Liver (tissue), 3 donors: Measurements from ENCODE around the gene HNRNPA3.

Source experiments
- EGR1 ChIP-seq, 2 donors: IDR thresholded peaks; 2 replicates each; pipeline ENCODE4 v1.6.1; 2016 to 2018; ENCODE audit warnings: antibody characterized with exemption in 2 of 2, low read depth in 2 of 2
- FOXA1 ChIP-seq: IDR thresholded peaks from 2 replicates; pipeline ENCODE4 v1.6.1; 2016; ENCODE audit warnings: antibody characterized with exemption
- JUND ChIP-seq, 2 donors: IDR thresholded peaks; 2 replicates each; pipeline ENCODE4 v1.6.1; 2016; ENCODE audit warnings: antibody characterized with exemption in 2 of 2
- RXRA ChIP-seq, 2 donors: IDR thresholded peaks; 2 replicates each; pipeline ENCODE4 v1.6.1; 2017 to 2018; ENCODE audit warnings: antibody characterized with exemption in 2 of 2, mild to moderate bottlenecking in 1 of 2
- SP1 ChIP-seq: IDR thresholded peaks from 2 replicates; pipeline ENCODE4 v1.6.1; 2018; ENCODE audit warnings: antibody characterized with exemption, mild to moderate bottlenecking
- TAF1 ChIP-seq: conservative IDR thresholded peaks from 2 replicates; pipeline ENCODE4 v1.6.1; 2016; ENCODE audit warnings: antibody characterized with exemption, mild to moderate bottlenecking
- YY1 ChIP-seq: IDR thresholded peaks from 2 replicates; pipeline ENCODE4 v1.6.1; 2016; ENCODE audit warnings: antibody characterized with exemption, mild to moderate bottlenecking
- TF ChIP-seq, protein P1 (sequence below): fragments of 150-350 bp; IDR thresholded peaks from 2 replicates; pipeline ENCODE4 v1.5.1; 2017; ENCODE audit warnings: improper control_type of control experiment, low read depth, low read length; ENCODE audit not compliant: missing input control
- TF ChIP-seq, protein P2 (sequence below): IDR thresholded peaks from 2 replicates; pipeline ENCODE4 v1.6.1; 2016; ENCODE audit warnings: antibody characterized with exemption
- donor health status: healthy.
- donor health status: healthy.

DNA sequence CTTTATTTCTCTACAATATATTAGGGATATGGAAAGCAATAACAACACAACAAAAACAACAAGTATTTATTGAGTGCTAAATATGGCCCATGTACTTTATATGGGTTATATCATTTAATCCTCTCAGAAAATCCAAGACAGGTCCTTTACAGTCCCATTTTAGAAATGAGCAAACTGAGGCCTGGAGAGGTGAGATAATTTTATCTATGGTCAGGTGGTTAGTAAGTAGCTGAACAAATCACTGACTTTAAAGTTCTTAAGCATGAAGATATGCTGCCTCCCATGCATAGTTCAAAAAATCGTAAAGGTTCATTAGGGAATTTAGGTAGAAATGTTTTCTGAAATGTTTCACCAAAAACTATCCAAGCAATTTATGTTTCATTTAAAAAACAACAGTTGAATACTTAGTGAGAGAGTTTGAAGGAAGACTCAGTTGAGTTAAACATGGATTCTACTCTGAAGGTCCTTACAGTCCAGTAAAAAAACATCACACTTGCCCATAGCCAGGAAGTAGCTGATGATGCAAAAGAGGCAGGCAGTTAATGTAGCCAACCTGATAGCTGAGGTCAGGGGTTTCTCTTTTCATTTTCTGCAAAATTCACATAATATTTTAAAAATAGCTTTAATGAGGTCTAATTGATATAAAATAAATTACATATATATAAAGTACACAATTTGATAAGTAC lies 59.5 kb downstream of the HNRNPA3 start:
- TF ChIP-seq, protein P1, sequence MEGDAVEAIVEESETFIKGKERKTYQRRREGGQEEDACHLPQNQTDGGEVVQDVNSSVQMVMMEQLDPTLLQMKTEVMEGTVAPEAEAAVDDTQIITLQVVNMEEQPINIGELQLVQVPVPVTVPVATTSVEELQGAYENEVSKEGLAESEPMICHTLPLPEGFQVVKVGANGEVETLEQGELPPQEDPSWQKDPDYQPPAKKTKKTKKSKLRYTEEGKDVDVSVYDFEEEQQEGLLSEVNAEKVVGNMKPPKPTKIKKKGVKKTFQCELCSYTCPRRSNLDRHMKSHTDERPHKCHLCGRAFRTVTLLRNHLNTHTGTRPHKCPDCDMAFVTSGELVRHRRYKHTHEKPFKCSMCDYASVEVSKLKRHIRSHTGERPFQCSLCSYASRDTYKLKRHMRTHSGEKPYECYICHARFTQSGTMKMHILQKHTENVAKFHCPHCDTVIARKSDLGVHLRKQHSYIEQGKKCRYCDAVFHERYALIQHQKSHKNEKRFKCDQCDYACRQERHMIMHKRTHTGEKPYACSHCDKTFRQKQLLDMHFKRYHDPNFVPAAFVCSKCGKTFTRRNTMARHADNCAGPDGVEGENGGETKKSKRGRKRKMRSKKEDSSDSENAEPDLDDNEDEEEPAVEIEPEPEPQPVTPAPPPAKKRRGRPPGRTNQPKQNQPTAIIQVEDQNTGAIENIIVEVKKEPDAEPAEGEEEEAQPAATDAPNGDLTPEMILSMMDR = no peak
- TF ChIP-seq TAF1 = no peak
- no peak for TF ChIP-seq RXRA (IDR thresholded peaks at IDR 0.05)
- TF ChIP-seq JUND (IDR thresholded peaks at IDR 0.05) = no peak
- TF ChIP-seq, protein P2, sequence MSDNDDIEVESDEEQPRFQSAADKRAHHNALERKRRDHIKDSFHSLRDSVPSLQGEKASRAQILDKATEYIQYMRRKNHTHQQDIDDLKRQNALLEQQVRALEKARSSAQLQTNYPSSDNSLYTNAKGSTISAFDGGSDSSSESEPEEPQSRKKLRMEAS = no peak
- TF ChIP-seq YY1 = no peak
- TF ChIP-seq EGR1 (IDR thresholded peaks at IDR 0.05; ENCODE audit: low read depth in 2 of 2) = no peak
- TF ChIP-seq SP1 = no peak
- no peak for TF ChIP-seq FOXA1
